ENCODE measurements around the gene ELMO1. TPM values are rescaled to one million over a fixed set of nuclear protein-coding genes. Genes with fewer than 3 reads are reported as not detected.

ELMO1 gene
- total and polyA plus RNA-seq, 10 donors: 26.0 to 494 (median 201) TPM

DNA sequence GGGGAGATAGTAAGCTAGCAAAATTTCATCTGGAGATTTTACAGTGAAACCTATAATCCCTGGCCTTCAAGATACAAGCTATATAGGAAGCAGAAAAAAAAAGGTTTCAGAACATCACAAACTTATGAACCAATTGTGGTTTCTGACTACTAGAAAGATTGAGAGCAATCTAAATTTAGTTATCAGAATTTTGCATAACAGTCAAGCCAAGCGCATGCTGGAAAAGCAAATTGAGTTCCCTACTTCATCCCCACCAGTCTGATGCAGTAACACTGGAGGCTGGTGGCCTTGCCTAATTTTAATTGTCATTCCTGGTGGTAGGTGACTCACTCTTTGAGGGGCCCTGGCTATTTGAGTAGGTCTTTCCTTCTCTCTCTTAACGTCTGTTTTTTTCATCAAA lies 46.3 kb upstream of the ELMO1 start:
- Histone ChIP-seq H3K4me3 (no peak overlapping the region), H3K27me3 (replicated peaks in 1 of 7) (no peaks in the 10 kb centered on the region), H3K27ac (no peak overlapping the region), H3K36me3 (no peaks in the 10 kb centered on the region), H3K4me1 (no peaks in the 10 kb centered on the region), H3K9me3 (peaks cover 0 to 6% (median 2%) of the 10 kb centered on the region in 8 donors)
- intact Hi-C loops (cut with DNase I; ENCODE audit: low total_unique reads): no loop called here
- WGBS, 5 donors: 19 to 36% (median 23%) methylated on average over 2 of the region's 2 CpGs
- no peak for TF ChIP-seq POLR2A (IDR thresholded peaks at IDR 0.05)
- no peak for TF ChIP-seq POLR2AphosphoS5 (IDR thresholded peaks at IDR 0.05)
- TF ChIP-seq, protein P1, sequence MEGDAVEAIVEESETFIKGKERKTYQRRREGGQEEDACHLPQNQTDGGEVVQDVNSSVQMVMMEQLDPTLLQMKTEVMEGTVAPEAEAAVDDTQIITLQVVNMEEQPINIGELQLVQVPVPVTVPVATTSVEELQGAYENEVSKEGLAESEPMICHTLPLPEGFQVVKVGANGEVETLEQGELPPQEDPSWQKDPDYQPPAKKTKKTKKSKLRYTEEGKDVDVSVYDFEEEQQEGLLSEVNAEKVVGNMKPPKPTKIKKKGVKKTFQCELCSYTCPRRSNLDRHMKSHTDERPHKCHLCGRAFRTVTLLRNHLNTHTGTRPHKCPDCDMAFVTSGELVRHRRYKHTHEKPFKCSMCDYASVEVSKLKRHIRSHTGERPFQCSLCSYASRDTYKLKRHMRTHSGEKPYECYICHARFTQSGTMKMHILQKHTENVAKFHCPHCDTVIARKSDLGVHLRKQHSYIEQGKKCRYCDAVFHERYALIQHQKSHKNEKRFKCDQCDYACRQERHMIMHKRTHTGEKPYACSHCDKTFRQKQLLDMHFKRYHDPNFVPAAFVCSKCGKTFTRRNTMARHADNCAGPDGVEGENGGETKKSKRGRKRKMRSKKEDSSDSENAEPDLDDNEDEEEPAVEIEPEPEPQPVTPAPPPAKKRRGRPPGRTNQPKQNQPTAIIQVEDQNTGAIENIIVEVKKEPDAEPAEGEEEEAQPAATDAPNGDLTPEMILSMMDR (IDR thresholded peaks at IDR 0.05 in 8 of 11, conservative IDR thresholded peaks at IDR 0.05 in 3 of 11): no peak
- DNase-seq: no peak

DNA sequence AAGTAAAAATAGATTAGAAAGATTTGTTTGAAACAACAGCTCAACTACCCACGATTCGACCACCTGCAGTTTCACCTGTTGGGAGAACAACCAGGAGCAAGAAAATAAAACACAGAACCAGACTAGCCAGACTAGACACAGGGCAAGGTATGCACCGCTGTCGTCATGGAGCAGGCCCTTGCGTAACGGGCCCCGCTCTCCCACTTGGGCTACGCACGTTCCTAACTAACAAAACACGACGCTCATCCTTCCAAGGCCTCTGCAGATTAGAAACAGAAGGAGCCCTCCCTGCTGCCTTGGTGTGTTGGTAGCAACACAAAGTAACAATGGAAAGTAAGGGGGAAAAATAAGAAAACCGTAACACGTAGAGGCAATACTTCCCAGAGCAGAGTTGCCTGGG lies 45.1 kb upstream of the ELMO1 start:
- Histone ChIP-seq H3K36me3 (no peaks in the 10 kb centered on the region), H3K4me1 (no peaks in the 10 kb centered on the region), H3K9me3 (peaks cover 0 to 7% (median 2%) of the 10 kb centered on the region in 8 donors), H3K27ac (no peak overlapping the region), H3K4me3 (no peak overlapping the region), H3K27me3 (replicated peaks in 1 of 7) (no peaks in the 10 kb centered on the region)
- no peak for DNase-seq
- TF ChIP-seq POLR2A (IDR thresholded peaks at IDR 0.05): no peak
- TF ChIP-seq, protein P1 (IDR thresholded peaks at IDR 0.05 in 8 of 11, conservative IDR thresholded peaks at IDR 0.05 in 3 of 11): no peak
- TF ChIP-seq POLR2AphosphoS5 (IDR thresholded peaks at IDR 0.05): no peak
- intact Hi-C loops (cut with DNase I; ENCODE audit: low total_unique reads): no loop called here
- 76 to 93% (median 91%) methylated on average over 13 of the region's 13 CpGs for WGBS, 5 donors

DNA sequence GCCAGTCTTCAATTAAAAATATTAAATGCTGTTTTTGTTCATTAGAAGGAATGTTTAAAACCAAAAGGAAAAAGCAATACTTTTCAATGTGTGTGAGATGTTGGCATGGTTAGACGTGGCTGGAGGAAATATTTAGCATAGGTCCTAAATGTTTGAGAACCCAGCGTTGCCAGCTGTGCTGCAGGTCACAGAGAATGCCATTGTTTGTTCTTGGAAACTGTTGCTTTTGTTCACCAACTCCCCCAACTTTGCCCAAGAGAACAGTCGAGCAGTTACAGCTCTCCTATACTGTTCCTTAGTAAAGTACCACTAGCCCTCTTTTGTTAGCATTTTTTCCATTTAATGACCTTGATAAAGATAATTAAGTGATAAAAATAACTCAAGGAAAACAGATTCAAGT lies 44.5 kb upstream of the ELMO1 start:
- WGBS, 5 donors: 76 to 82% (median 79%) methylated on average over 3 of the region's 3 CpGs

DNA sequence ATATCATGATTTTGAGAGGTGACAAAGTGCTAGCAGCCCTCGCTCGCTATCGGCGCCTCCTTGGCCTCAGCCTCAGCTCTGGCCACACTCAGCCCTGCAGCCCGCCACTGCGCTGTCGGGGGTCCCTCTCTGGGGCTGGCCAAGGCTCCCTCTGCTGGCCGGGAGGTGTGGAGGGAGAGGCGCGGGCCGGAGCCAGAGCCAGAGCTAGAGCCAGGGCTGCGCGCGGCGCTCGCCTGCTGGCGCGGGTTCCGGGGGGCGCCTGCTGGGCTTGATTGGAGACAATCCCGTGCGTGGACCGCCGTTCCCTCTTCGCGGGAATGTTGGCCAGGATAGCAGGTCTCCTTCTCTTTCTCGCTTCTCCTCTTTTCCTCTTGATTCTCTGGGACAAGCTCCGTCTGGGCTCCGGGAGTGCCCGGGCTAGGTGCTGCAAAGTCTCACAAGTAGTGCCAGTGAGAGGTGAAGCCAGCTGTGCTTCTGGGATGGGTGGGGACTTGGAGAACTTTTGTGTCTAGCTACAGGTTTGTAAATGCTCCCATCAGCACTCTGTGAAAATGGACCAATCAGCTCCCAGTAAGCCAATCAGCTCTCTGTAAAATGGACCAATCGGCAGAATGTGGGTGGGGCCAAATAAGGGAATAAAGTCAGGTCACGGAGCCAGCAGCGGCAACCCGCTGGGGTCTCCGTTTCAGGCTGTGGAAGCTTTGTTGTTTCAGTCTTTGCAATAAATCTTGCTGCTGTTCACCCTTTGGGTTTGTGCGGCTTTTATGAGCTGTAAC lies 43.4 kb upstream of the ELMO1 start:
- Histone ChIP-seq H3K27ac (no peak overlapping the region), H3K36me3 (no peaks in the 10 kb centered on the region), H3K9me3 (peaks cover 0 to 23% (median 16%) of the 10 kb centered on the region in 8 donors), H3K27me3 (replicated peaks in 1 of 7) (no peaks in the 10 kb centered on the region), H3K4me1 (no peaks in the 10 kb centered on the region), H3K4me3 (no peak overlapping the region)
- TF ChIP-seq POLR2AphosphoS5 (IDR thresholded peaks at IDR 0.05): no peak
- TF ChIP-seq, protein P1 (IDR thresholded peaks at IDR 0.05 in 8 of 11, conservative IDR thresholded peaks at IDR 0.05 in 3 of 11): no peak
- no peak for TF ChIP-seq POLR2A (IDR thresholded peaks at IDR 0.05)
- WGBS, 5 donors: 90 to 98% (median 97%) methylated on average over 36 of the region's 36 CpGs
- intact Hi-C loops (cut with DNase I; ENCODE audit: low total_unique reads): no loop called here
- no peak for DNase-seq

More for the DNA sequence above, 44.5 kb upstream of the ELMO1 start:
- DNase-seq: no peak
- TF ChIP-seq, protein P1 (IDR thresholded peaks at IDR 0.05 in 8 of 11, conservative IDR thresholded peaks at IDR 0.05 in 3 of 11): no peak
- TF ChIP-seq POLR2A (IDR thresholded peaks at IDR 0.05) (no peak), POLR2AphosphoS5 (IDR thresholded peaks at IDR 0.05) (no peak)
- Histone ChIP-seq H3K9me3 (peaks cover 0 to 14% (median 8%) of the 10 kb centered on the region in 8 donors), H3K36me3 (no peaks in the 10 kb centered on the region), H3K27ac (no peak overlapping the region), H3K4me1 (no peaks in the 10 kb centered on the region), H3K4me3 (no peak overlapping the region), H3K27me3 (replicated peaks in 1 of 7) (no peaks in the 10 kb centered on the region)
- intact Hi-C loops (cut with DNase I; ENCODE audit: low total_unique reads): no loop called here

Data from spleen (tissue), 11 donors.